Natural killer cell treated with Interleukin-12 subunit alpha and Interleukin-12 subunit beta and Interleukin-15 and Interleukin-18, amount 100 ng/mL, for 72 hours (primary cell): ENCODE results near the gene C11orf91. TPM values are rescaled to one million over a fixed set of nuclear protein-coding genes. Genes with fewer than 3 reads are reported as not detected.
"Not testable (repeated sequence)": the region's sequence is repeated elsewhere in the genome, so short reads cannot be mapped to it uniquely, and the experiment has no call there.

Experiments used
- ATAC-seq, 2 donors: fragments of 150-1000 bp; cut with Tn5 transposase in 1 of 2; sonication (Bioruptor Pico), chemical (Tn5 transposase) in 1 of 2; 2 replicates each; pipeline ENCODE4 v1.10.0; 2021
- DNase-seq: peaks from one replicate; pipeline ENCODE4 v3.0.0; 2022; ENCODE audit warnings: low spot score
- H3K27ac Mint-ChIP-seq, 2 donors: 1 replicate in 1 of 2; 2 replicates in 1 of 2; pipeline ENCODE4 v1.8.0; 2022; ENCODE audit warnings: mixed read lengths in 2 of 2, mild to moderate bottlenecking in 1 of 2, moderate library complexity in 1 of 2
- H3K27me3 Mint-ChIP-seq, 2 donors: 1 replicate in 1 of 2; 2 replicates in 1 of 2; pipeline ENCODE4 v1.8.0; 2022; ENCODE audit warnings: mixed read lengths in 2 of 2
- H3K36me3 Mint-ChIP-seq: one replicate; pipeline ENCODE4 v1.8.0; 2022; ENCODE audit warnings: mixed read lengths
- H3K4me1 Mint-ChIP-seq, 2 donors: 1 replicate in 1 of 2; 2 replicates in 1 of 2; pipeline ENCODE4 v1.8.0; 2022; ENCODE audit warnings: low read depth in 2 of 2, mixed read lengths in 2 of 2, mild to moderate bottlenecking in 1 of 2
- H3K4me3 Mint-ChIP-seq: one replicate; pipeline ENCODE4 v1.8.0; 2022; ENCODE audit warnings: mixed read lengths
- H3K9me3 Mint-ChIP-seq: 2 replicates; pipeline ENCODE4 v1.8.0; 2022; ENCODE audit warnings: mixed read lengths
- total RNA-seq, 2 donors: library from RNA; stranded (reverse); gene quantifications; one replicate each; pipeline ENCODE4 v1.2.3, GENCODE V29; 2022

C11orf91 gene
- total RNA-seq, 2 donors from 2014 or later = not detected

GRCh38 chr11:33685082-33685481, 15.5 kb downstream of the C11orf91 start:
- peaks cover 29 to 39% of the 10 kb centered on the region in 2 donors for H3K27me3 Mint-ChIP-seq
- no peak overlapping the region for H3K4me3 Mint-ChIP-seq
- no peaks in the 10 kb centered on the region for H3K36me3 Mint-ChIP-seq
- H3K9me3 Mint-ChIP-seq = no peaks in the 10 kb centered on the region
- H3K4me1 Mint-ChIP-seq = no peaks in the 10 kb centered on the region
- H3K27ac Mint-ChIP-seq = no peak overlapping the region
- DNase-seq (no peak), ATAC-seq (no peak)

GRCh38 chr11:33684003-33684706, 16.5 kb downstream of the C11orf91 start:
- no peak for ATAC-seq
- Mint-ChIP-seq H3K27me3 (peaks cover 34 to 48% of the 10 kb centered on the region in 2 donors), H3K4me1 (no peaks in the 10 kb centered on the region)

GRCh38 chr11:33682446-33682845, 18.2 kb downstream of the C11orf91 start:
- Mint-ChIP-seq H3K27me3 (peaks cover 48 to 63% of the 10 kb centered on the region in 2 donors), H3K27ac (no peak overlapping the region), H3K4me3 (no peak overlapping the region), H3K36me3 (no peaks in the 10 kb centered on the region), H3K9me3 (no peaks in the 10 kb centered on the region), H3K4me1 (no peaks in the 10 kb centered on the region)
- no peak for ATAC-seq
- no peak for DNase-seq

More at GRCh38 chr11:33684003-33684706, 16.5 kb downstream of the C11orf91 start:
- Mint-ChIP-seq H3K9me3 (no peaks in the 10 kb centered on the region), H3K36me3 (no peaks in the 10 kb centered on the region), H3K4me3 (no peak overlapping the region), H3K27ac (no peak overlapping the region)
- DNase-seq = no peak

- H3K27ac Mint-ChIP-seq = no peak overlapping the region
- DNase-seq (no peak), ATAC-seq (no peak)
- H3K27me3 Mint-ChIP-seq = peaks cover 52 to 67% of the 10 kb centered on the region in 2 donors
- H3K36me3 Mint-ChIP-seq = no peaks in the 10 kb centered on the region
- no peaks in the 10 kb centered on the region for H3K9me3 Mint-ChIP-seq
- no peaks in the 10 kb centered on the region for H3K4me1 Mint-ChIP-seq
- H3K4me3 Mint-ChIP-seq = no peak overlapping the region
Measured at GRCh38 chr11:33682019-33682418, 18.6 kb downstream of the C11orf91 start.

GRCh38 chr11:33678616-33679015, 22.0 kb downstream of the C11orf91 start:
- not testable (repeated sequence) for H3K4me1 Mint-ChIP-seq

GRCh38 chr11:33674035-33674814, 26.4 kb downstream of the C11orf91 start:
- ATAC-seq = no peak
- Mint-ChIP-seq H3K36me3 (no peaks in the 10 kb centered on the region), H3K9me3 (no peaks in the 10 kb centered on the region), H3K27ac (no peak overlapping the region), H3K4me3 (no peak overlapping the region), H3K4me1 (no peaks in the 10 kb centered on the region), H3K27me3 (peaks cover 30 to 51% of the 10 kb centered on the region in 2 donors)
- DNase-seq = no peak

More at GRCh38 chr11:33678616-33679015, 22.0 kb downstream of the C11orf91 start:
- peaks cover 49 to 62% of the 10 kb centered on the region in 2 donors for H3K27me3 Mint-ChIP-seq
- not testable (repeated sequence) for ATAC-seq, H3K36me3 Mint-ChIP-seq, H3K4me3 Mint-ChIP-seq, H3K27ac Mint-ChIP-seq, H3K9me3 Mint-ChIP-seq, DNase-seq

GRCh38 chr11:33672273-33672672, 28.4 kb downstream of the C11orf91 start:
- no peak for DNase-seq
- Mint-ChIP-seq H3K27me3 (peaks cover 14 to 42% of the 10 kb centered on the region in 2 donors), H3K4me1 (no peaks in the 10 kb centered on the region)

GRCh38 chr11:33670250-33671011, 30.2 kb downstream of the C11orf91 start:
- Mint-ChIP-seq H3K27me3 (peaks cover 17 to 44% of the 10 kb centered on the region in 2 donors), H3K4me3 (no peak overlapping the region), H3K27ac (no peak overlapping the region), H3K36me3 (no peaks in the 10 kb centered on the region), H3K9me3 (no peaks in the 10 kb centered on the region), H3K4me1 (no peaks in the 10 kb centered on the region)
- ATAC-seq (peak in 1 of 2 donors; percentile 18), DNase-seq (no peak)

More at GRCh38 chr11:33672273-33672672, 28.4 kb downstream of the C11orf91 start:
- no peak for ATAC-seq
- Mint-ChIP-seq H3K4me3 (no peak overlapping the region), H3K36me3 (no peaks in the 10 kb centered on the region), H3K27ac (no peak overlapping the region), H3K9me3 (no peaks in the 10 kb centered on the region)

- no peak for ATAC-seq
- no peak for DNase-seq
- H3K4me1 Mint-ChIP-seq = no peaks in the 10 kb centered on the region
- no peak overlapping the region for H3K4me3 Mint-ChIP-seq
- H3K27ac Mint-ChIP-seq = no peak overlapping the region
- H3K9me3 Mint-ChIP-seq = no peaks in the 10 kb centered on the region
- H3K27me3 Mint-ChIP-seq = peaks cover 17 to 44% of the 10 kb centered on the region in 2 donors
- H3K36me3 Mint-ChIP-seq = no peaks in the 10 kb centered on the region
Measured at GRCh38 chr11:33669598-33670249, 30.9 kb downstream of the C11orf91 start.

GRCh38 chr11:33668951-33669596, 31.6 kb downstream of the C11orf91 start:
- ATAC-seq (no peak), DNase-seq (no peak)
- Mint-ChIP-seq H3K9me3 (no peaks in the 10 kb centered on the region), H3K4me3 (no peak overlapping the region), H3K4me1 (no peaks in the 10 kb centered on the region), H3K27me3 (peaks cover 17 to 44% of the 10 kb centered on the region in 2 donors), H3K27ac (no peak overlapping the region), H3K36me3 (no peaks in the 10 kb centered on the region)

GRCh38 chr11:33668468-33668825, 32.2 kb downstream of the C11orf91 start:
- H3K4me1 Mint-ChIP-seq = no peaks in the 10 kb centered on the region
- H3K27me3 Mint-ChIP-seq = peaks cover 14 to 39% of the 10 kb centered on the region in 2 donors
- H3K36me3 Mint-ChIP-seq = no peaks in the 10 kb centered on the region
- H3K27ac Mint-ChIP-seq = no peak overlapping the region
- DNase-seq (no peak), ATAC-seq (no peak)
- no peaks in the 10 kb centered on the region for H3K9me3 Mint-ChIP-seq
- H3K4me3 Mint-ChIP-seq = no peak overlapping the region

- Mint-ChIP-seq H3K27me3 (peaks cover 14 to 36% of the 10 kb centered on the region in 2 donors), H3K9me3 (no peaks in the 10 kb centered on the region), H3K4me3 (no peak overlapping the region), H3K4me1 (no peaks in the 10 kb centered on the region), H3K27ac (no peak overlapping the region), H3K36me3 (no peaks in the 10 kb centered on the region)
- DNase-seq (no peak), ATAC-seq (no peak)
Measured at GRCh38 chr11:33667819-33668467, 32.7 kb downstream of the C11orf91 start.
